H9 (cell line): ENCODE data around the gene CSNK1A1. TPM values are rescaled to one million over a fixed set of nuclear protein-coding genes. Genes with fewer than 3 reads are reported as not detected.

ENCODE experiments used
- DNase-seq: peaks from one replicate; pipeline ENCODE4 v3.0.0-alpha.2; 2017
- H2AFZ ChIP-seq: one replicate; pipeline ENCODE4 v1.6.1; 2013; ENCODE audit warnings: mild to moderate bottlenecking, low read length, control low read depth, moderate library complexity
- H2AK5ac ChIP-seq: 2 replicates; pipeline ENCODE4 v1.6.1; 2013; ENCODE audit warnings: low read length, control low read depth, mixed read lengths; ENCODE audit not compliant: insufficient read length
- H2BK120ac ChIP-seq: one replicate; pipeline ENCODE4 v1.6.1; 2013; ENCODE audit warnings: low read depth, mild to moderate bottlenecking, low read length, control low read depth, inconsistent platforms; ENCODE audit not compliant: poor library complexity, severe bottlenecking
- H2BK12ac ChIP-seq: 2 replicates; pipeline ENCODE4 v1.6.1; 2013; ENCODE audit warnings: low read length, control low read depth, mixed read lengths, low read depth; ENCODE audit not compliant: insufficient read length
- H2BK15ac ChIP-seq: 2 replicates; pipeline ENCODE4 v1.6.1; 2013; ENCODE audit warnings: low read depth, low read length, control low read depth
- H2BK20ac ChIP-seq: one replicate; pipeline ENCODE4 v1.6.1; 2013; ENCODE audit warnings: low read depth, mild to moderate bottlenecking, low read length, control low read depth, inconsistent platforms; ENCODE audit not compliant: poor library complexity, severe bottlenecking
- H2BK5ac ChIP-seq: 2 replicates; pipeline ENCODE4 v1.6.1; 2013; ENCODE audit warnings: low read length, control low read depth, mixed read lengths; ENCODE audit not compliant: insufficient read length
- H3K14ac ChIP-seq: 2 replicates; pipeline ENCODE4 v1.6.1; 2013; ENCODE audit warnings: low read length, control low read depth; ENCODE audit not compliant: insufficient read depth
- H3K18ac ChIP-seq: 2 replicates; pipeline ENCODE4 v1.6.1; 2013; ENCODE audit warnings: low read depth, mild to moderate bottlenecking, mixed read lengths, low read length, control low read depth; ENCODE audit not compliant: insufficient read length
- H3K23ac ChIP-seq: 2 replicates; pipeline ENCODE4 v1.6.1; 2013; ENCODE audit warnings: low read length, control low read depth, mixed read lengths, low read depth; ENCODE audit not compliant: insufficient read length
- H3K23me2 ChIP-seq: 2 replicates; pipeline ENCODE4 v1.6.1; 2013; ENCODE audit warnings: low read depth, mild to moderate bottlenecking, mixed read lengths, low read length, control low read depth; ENCODE audit not compliant: insufficient read length, poor library complexity, severe bottlenecking
- H3K27ac ChIP-seq: 2 replicates; pipeline ENCODE4 v1.5.1; 2013; ENCODE audit warnings: low read length, control low read depth, mixed read lengths, low read depth; ENCODE audit not compliant: insufficient read length
- H3K27me3 ChIP-seq: 2 replicates; pipeline ENCODE4 v1.6.1; 2013; ENCODE audit warnings: low read length, control low read depth, inconsistent platforms; ENCODE audit not compliant: insufficient read depth
- H3K4ac ChIP-seq: 2 replicates; pipeline ENCODE4 v1.6.1; 2013; ENCODE audit warnings: low read depth, mild to moderate bottlenecking, control low read depth, inconsistent platforms, low read length, moderate library complexity
- H3K4me1 ChIP-seq: 2 replicates; pipeline ENCODE4 v1.6.1; 2013; ENCODE audit warnings: low read length, control low read depth, inconsistent platforms; ENCODE audit not compliant: insufficient read depth
- H3K4me2 ChIP-seq: 2 replicates; pipeline ENCODE4 v1.6.1; 2013; ENCODE audit warnings: low read length, control low read depth, mixed read lengths; ENCODE audit not compliant: insufficient read length, insufficient read depth
- H3K56ac ChIP-seq: 2 replicates; pipeline ENCODE4 v1.6.1; 2013; ENCODE audit warnings: low read depth, mild to moderate bottlenecking, mixed read lengths, low read length, control low read depth; ENCODE audit not compliant: insufficient read length
- H3K79me1 ChIP-seq: 2 replicates; pipeline ENCODE4 v1.6.1; 2013; ENCODE audit warnings: low read depth, mild to moderate bottlenecking, moderate library complexity, low read length, control low read depth, inconsistent platforms; ENCODE audit not compliant: insufficient read depth, poor library complexity, severe bottlenecking
- H3K79me2 ChIP-seq: 2 replicates; pipeline ENCODE4 v1.6.1; 2013; ENCODE audit warnings: low read length, control low read depth, inconsistent platforms; ENCODE audit not compliant: insufficient read depth
- H3K9ac ChIP-seq: 2 replicates; pipeline ENCODE4 v1.6.1; 2013; ENCODE audit warnings: low read length, control low read depth, mixed read lengths; ENCODE audit not compliant: insufficient read length; ENCODE audit errors: extremely low read depth
- H3K9me3 ChIP-seq: one replicate; pipeline ENCODE4 v1.6.1; 2013; ENCODE audit warnings: low read depth, low read length, inconsistent platforms; ENCODE audit not compliant: control insufficient read depth
- H3T11ph ChIP-seq: one replicate; pipeline ENCODE4 v1.6.1; 2013; ENCODE audit warnings: mild to moderate bottlenecking, low read length, control low read depth, inconsistent platforms
- H4K20me1 ChIP-seq: one replicate; pipeline ENCODE4 v1.6.1; 2013; ENCODE audit not compliant: control insufficient read depth, insufficient read length, insufficient read depth
- H4K5ac ChIP-seq: 2 replicates; pipeline ENCODE4 v1.6.1; 2013; ENCODE audit warnings: low read depth, mild to moderate bottlenecking, mixed read lengths, low read length, control low read depth; ENCODE audit not compliant: insufficient read length
- H4K8ac ChIP-seq: replicated peaks from 2 replicates; pipeline ENCODE4 v1.6.1; 2013; ENCODE audit warnings: low read length, control low read depth, mixed read lengths, low read depth; ENCODE audit not compliant: insufficient read length
- H4K91ac ChIP-seq: 2 replicates; pipeline ENCODE4 v1.6.1; 2013; ENCODE audit warnings: low read depth, mild to moderate bottlenecking, moderate library complexity, mixed read lengths, low read length, control low read depth; ENCODE audit not compliant: insufficient read length
- H3K27ac Mint-ChIP-seq, 3 experiments: 2 replicates in 2 of 3; 3 replicates in 1 of 3; pipeline ENCODE4 v1.8.0; 2020 to 2021; ENCODE audit warnings: mixed read lengths in 3 of 3, mild to moderate bottlenecking in 1 of 3, moderate library complexity in 1 of 3
- H3K27me3 Mint-ChIP-seq: 2 replicates; pipeline ENCODE4 v1.8.0; 2021; ENCODE audit warnings: low read depth, mild to moderate bottlenecking, moderate library complexity, mixed read lengths
- H3K36me3 Mint-ChIP-seq, 3 experiments: 2 replicates in 2 of 3; 3 replicates in 1 of 3; pipeline ENCODE4 v1.8.0; 2020 to 2021; ENCODE audit warnings: low read depth in 3 of 3, mixed read lengths in 3 of 3; ENCODE audit not compliant: insufficient read depth in 1 of 3
- H3K4me1 Mint-ChIP-seq, 2 experiments: 2 replicates each; pipeline ENCODE4 v1.8.0; 2020; ENCODE audit warnings: mixed read lengths in 2 of 2
- H3K4me3 Mint-ChIP-seq, 2 experiments: 2 replicates in 1 of 2; 3 replicates in 1 of 2; pipeline ENCODE4 v1.8.0; 2020 to 2021; ENCODE audit warnings: mild to moderate bottlenecking in 2 of 2, mixed read lengths in 2 of 2, moderate library complexity in 1 of 2
- H3K9me3 Mint-ChIP-seq, 2 experiments: 2 replicates in 1 of 2; 3 replicates in 1 of 2; pipeline ENCODE4 v1.8.0; 2020; ENCODE audit warnings: mild to moderate bottlenecking in 2 of 2, mixed read lengths in 2 of 2, moderate library complexity in 1 of 2
- WGBS: extraction: QIAGEN DNeasy Blood & Tissue Kit; methylation state at CpG from one replicate; pipeline ENCODE4 v1.1.7; 2013; ENCODE audit warnings: missing lambda C conversion rate, low lambda C conversion rate, mixed read lengths; ENCODE audit not compliant: insufficient read length; ENCODE audit errors: extremely low coverage; 5-methylcytosine and 5-hydroxymethylcytosine counted together
- total RNA-seq: library from RNA; stranded (reverse); gene quantifications from 2 replicates; pipeline ENCODE4 v1.2.1, GENCODE V29; 2021
- TF ChIP-seq, protein P1 (sequence below): fragments of 200-600 bp; sonication (generic); conservative IDR thresholded peaks from 3 replicates; pipeline ENCODE4 v1.8.0; 2021; ENCODE audit warnings: antibody characterized with exemption, mild to moderate bottlenecking

Gene CSNK1A1
- total RNA-seq, 1 experiment from 2014 or later: 310 TPM

DNA sequence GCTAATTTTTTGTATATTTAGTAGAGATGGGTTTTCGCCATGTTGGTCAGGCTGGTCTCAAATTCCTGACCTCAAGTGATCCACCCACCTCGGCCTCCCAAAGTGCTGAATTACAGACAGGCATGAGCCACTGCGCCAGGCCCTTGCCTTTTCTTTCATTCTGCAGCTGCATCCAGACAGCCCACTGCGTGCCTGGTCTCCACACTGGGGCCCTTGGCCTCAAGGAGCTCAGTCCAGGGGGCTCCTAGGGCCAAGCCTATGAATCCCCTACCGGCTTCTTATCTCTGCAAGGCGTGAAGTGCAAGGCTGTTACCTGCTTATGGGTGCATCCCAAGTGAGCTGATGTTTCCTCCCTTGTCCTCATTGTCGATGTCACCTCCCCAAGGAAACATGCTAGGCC, 78.8 kb downstream of the CSNK1A1 start:
- Histone ChIP-seq H3K79me2 (no peaks in the 10 kb centered on the region), H2AK5ac (no peak overlapping the region), H3K79me1 (no peaks in the 10 kb centered on the region), H4K8ac (no peak overlapping the region), H3K27me3 (no peaks in the 10 kb centered on the region), H2BK15ac (no peak overlapping the region), H3T11ph (no peak overlapping the region), H4K5ac (no peak overlapping the region), H3K23me2 (no peaks in the 10 kb centered on the region), H2BK20ac (no peak overlapping the region), H3K4me1 (no peaks in the 10 kb centered on the region), H3K4me2 (no peak overlapping the region), H2AFZ (no peak overlapping the region), H3K56ac (no peak overlapping the region), H3K18ac (no peak overlapping the region), H4K20me1 (no peaks in the 10 kb centered on the region), H2BK5ac (no peak overlapping the region), H2BK12ac (no peak overlapping the region), H2BK120ac (no peak overlapping the region), H3K14ac (no peak overlapping the region), H3K23ac (no peak overlapping the region), H3K9ac (no peak overlapping the region), H3K9me3 (no peaks in the 10 kb centered on the region), H3K4ac (no peak overlapping the region), H4K91ac (no peak overlapping the region), H3K27ac (no peak overlapping the region)
- Mint-ChIP-seq H3K4me3 (no peak overlapping the region; a peak in 1 of 5 replicates), H3K9me3 (no peaks in the 10 kb centered on the region), H3K4me1 (peaks cover 4 to 13% of the 10 kb centered on the region in 2 experiments), H3K27ac (no peak overlapping the region), H3K36me3 (no peaks in the 10 kb centered on the region), H3K27me3 (no peaks in the 10 kb centered on the region)
- no peak for DNase-seq
- TF ChIP-seq, protein P1, sequence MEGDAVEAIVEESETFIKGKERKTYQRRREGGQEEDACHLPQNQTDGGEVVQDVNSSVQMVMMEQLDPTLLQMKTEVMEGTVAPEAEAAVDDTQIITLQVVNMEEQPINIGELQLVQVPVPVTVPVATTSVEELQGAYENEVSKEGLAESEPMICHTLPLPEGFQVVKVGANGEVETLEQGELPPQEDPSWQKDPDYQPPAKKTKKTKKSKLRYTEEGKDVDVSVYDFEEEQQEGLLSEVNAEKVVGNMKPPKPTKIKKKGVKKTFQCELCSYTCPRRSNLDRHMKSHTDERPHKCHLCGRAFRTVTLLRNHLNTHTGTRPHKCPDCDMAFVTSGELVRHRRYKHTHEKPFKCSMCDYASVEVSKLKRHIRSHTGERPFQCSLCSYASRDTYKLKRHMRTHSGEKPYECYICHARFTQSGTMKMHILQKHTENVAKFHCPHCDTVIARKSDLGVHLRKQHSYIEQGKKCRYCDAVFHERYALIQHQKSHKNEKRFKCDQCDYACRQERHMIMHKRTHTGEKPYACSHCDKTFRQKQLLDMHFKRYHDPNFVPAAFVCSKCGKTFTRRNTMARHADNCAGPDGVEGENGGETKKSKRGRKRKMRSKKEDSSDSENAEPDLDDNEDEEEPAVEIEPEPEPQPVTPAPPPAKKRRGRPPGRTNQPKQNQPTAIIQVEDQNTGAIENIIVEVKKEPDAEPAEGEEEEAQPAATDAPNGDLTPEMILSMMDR: no peak
- WGBS: no CpG with 5 or more reads among the region's 7 CpGs
